Retinal pigment epithelial cell (primary cell): Measurements from ENCODE around the gene SRGAP3.
"Not testable (repeated sequence)": the region's sequence is repeated elsewhere in the genome, so short reads cannot be mapped to it uniquely, and the experiment has no call there.

Source experiments
- DNase-seq: peaks from one replicate; pipeline ENCODE4 v3.0.0-alpha.2; 2010; ENCODE audit warnings: low read depth
- H3K4me3 ChIP-seq: 2 replicates; pipeline ENCODE4 v1.5.1; 2011; ENCODE audit warnings: mild to moderate bottlenecking, low read length, control low read depth, moderate library complexity
- CTCF ChIP-seq: conservative IDR thresholded peaks from 2 replicates; pipeline ENCODE4 v1.5.1; 2011; ENCODE audit warnings: low read depth, low read length, control low read depth, inconsistent platforms

SRGAP3 gene

DNA sequence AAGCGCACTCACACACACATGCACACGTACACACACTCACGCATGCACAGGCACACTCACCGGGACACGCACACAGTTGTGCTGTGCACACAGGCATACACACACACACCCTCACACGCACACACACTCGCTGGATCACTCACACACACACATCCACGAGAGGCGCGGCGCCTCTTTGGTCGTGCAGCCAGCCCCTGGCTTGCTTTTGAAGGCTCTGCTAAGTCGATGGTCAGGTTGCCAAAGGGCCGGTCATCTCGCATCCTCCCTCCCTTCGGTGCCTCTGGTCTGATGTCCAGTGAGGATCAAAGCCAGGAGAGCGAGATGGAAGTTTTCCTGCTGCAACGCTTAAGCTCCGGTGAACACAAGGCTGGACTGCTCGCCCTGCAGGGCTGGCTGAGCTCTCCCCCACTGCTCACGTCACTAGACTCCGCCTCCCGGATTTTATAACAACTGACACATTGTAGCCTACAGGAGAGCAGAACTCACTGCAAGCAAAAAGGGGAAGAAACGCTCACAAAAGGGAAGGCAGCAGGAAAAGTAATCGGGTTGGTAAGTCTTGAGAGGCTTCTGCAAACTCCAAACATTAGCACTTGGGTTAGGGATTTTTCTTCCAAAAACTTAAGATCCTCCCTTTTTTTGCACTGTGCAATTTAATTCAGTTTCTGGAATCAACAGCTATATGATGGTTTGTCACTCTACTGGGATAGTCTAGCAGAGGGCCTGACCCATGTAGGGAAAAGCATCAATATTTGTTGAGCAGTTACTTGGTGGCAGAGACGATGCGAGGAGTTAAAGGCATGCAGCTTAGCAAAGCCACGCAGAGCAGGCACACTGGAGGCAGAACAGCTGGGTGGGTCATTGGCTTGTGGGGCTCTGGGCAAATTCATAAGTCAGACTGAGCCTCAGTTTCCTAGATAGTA, at the start of gene SRGAP3:
SRGAP3 (minus strand) TSS at position 374 of the 920 bp plus-strand sequence. CDS start 695 bp downstream, outside the sequence.
- no peak for TF ChIP-seq CTCF
- H3K4me3 ChIP-seq = peak within 1 kb of the TSS; percentile 69
- DNase-seq = peak; percentile 75

DNA sequence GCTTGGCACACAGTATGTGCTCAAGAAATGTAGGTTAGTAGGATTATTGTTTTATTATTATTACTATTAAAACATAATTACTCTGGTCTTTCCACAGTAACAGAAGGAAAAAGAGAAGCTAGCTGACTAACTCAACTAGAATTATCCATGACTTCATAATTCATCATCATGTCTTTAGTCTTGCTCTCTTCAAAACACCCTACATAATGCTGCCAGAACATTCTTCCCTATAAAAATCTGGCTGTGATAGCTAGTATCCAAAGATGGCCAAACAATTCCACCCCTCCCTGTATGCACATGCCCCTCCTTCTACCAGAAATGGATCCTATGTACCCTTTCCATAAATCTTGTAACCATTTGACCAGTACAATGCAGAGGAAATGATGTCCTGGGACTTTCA, 48.8 kb upstream of the SRGAP3 start:
- no peak for DNase-seq
- no peak for TF ChIP-seq CTCF
- H3K4me3 ChIP-seq = no peak overlapping the region

DNA sequence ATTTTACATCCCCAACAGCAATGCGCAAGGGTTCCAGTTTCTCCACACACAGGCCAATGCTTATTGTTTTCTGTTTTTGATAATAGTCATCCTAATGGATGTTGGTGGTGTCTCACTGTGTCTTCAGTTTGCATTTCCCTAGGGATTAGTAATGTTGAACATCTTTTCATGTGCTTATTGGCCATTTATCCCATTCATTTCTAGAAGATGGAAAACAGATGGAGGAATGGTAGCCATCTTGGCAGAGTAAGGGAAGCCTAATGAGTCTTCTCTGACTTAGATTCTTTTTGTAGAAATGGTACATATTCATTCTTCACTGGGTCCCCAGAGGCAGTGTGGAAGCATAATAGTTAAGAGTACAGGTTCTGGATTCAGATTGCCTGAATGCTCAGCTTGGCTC, 46.8 kb upstream of the SRGAP3 start:
- no peak overlapping the region for H3K4me3 ChIP-seq
- DNase-seq = no peak
- TF ChIP-seq CTCF = no peak

DNA sequence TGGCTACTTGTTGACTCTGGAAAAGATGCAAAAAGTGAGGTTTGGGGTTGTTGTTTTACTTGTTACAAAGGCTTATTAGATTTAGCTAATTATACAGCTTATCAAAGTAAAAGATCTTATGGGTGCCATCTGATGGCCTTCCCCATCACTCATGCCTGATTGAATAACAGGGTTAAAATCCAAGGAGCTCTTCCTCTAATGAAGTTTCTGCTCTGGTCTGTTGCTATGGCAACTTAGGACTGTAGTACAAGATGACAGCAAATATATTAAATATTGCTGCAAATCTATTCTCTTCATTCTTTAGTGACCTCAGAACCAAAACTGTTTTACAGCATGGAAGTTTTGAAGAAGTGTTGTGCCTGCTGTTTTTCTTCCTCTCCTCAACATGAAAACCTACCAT, 45.6 kb upstream of the SRGAP3 start:
- no peak for TF ChIP-seq CTCF
- no peak overlapping the region for H3K4me3 ChIP-seq
- DNase-seq = no peak

DNA sequence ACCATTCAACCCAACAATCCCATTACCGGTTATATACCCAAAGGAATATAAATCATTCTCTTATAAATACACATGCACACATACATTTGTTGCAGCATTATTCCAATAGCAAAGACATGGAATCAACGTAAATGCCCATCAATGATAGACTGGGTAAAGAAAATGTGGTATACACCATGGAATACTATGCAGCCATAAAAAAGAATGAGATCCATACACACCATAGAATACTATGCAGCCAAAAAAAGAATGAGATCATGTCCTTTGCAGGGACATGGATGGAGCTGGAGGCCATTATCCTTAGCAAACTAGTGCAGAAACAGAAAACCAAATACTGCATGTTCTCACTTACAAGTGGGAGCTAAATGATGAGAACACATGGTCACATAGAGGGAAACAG, 44.5 kb upstream of the SRGAP3 start:
- not testable (repeated sequence) for DNase-seq, H3K4me3 ChIP-seq

DNA sequence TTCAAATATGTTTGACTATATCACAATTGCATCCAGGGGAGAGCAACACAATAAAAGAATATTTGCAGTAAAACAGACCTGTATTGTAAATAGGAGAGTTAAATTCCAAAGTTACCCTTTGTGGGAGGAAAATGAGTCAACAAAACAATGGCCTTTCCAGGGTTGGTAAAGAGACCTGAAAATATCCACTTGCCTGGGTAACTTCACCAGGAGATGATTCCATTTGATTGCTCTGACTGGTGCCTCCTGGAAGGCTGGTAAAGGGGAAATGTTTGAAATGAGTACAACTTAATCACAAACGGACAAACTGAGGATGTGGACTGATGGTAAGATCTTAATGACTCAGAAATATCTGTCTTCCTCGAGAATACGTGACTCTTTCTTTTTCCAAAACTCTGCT, 43.6 kb upstream of the SRGAP3 start:
- DNase-seq = no peak
- no peak for TF ChIP-seq CTCF
- no peak overlapping the region for H3K4me3 ChIP-seq

- no peak overlapping the region for H3K4me3 ChIP-seq
- no peak for TF ChIP-seq CTCF
- DNase-seq = no peak
Measured at GRCh38 chr3:9292516-9292915, 43.1 kb upstream of the SRGAP3 start.
